B cell (primary cell): Measurements from ENCODE around the gene DNAH8. TPM values are rescaled to one million over a fixed set of nuclear protein-coding genes. Genes with fewer than 3 reads are reported as not detected.

Experiments
- ATAC-seq: fragments of 200-7000 bp; cut with Tn5 transposase; one replicate; pipeline ENCODE4 v1.10.0; 2021; ENCODE audit warnings: low read depth, mild to moderate bottlenecking, moderate number of reproducible peaks, moderate library complexity
- CTCF ChIA-PET: fragments of 350-600 bp; sonication (Branson Sonifier 250); formaldehyde crosslinking; loops from one replicate; lab custom pipeline; 2021; ENCODE audit warnings: antibody characterized with exemption, inconsistent platforms; lab: Charles Lee
- POLR2A ChIA-PET: fragments of 350-600 bp; sonication (Branson Sonifier 250); formaldehyde crosslinking; loops from one replicate; lab custom pipeline; 2021; ENCODE audit warnings: antibody characterized with exemption; lab: Charles Lee
- DNase-seq: peaks from one replicate; pipeline ENCODE4 v3.0.0; 2013
- H2AFZ ChIP-seq: 2 replicates; pipeline ENCODE4 v1.6.1; 2012; ENCODE audit warnings: mild to moderate bottlenecking, low read depth, low read length; ENCODE audit not compliant: insufficient read depth, poor library complexity, severe bottlenecking
- H3K27ac ChIP-seq, 2 donors: 1 replicate in 1 of 2; 2 replicates in 1 of 2; pipeline ENCODE4 v1.5.1; 2012 to 2013; ENCODE audit warnings: low read length in 2 of 2, mild to moderate bottlenecking in 2 of 2, moderate library complexity in 1 of 2
- H3K27me3 ChIP-seq, 4 experiments: fragments of 200-600 bp in 1 of 4; sonication (generic) in 1 of 4; replicated peaks in 1 of 4; 1 replicate in 2 of 4; 2 replicates in 2 of 4; pipeline versions ENCODE4 v1.6.1 to v1.7.0; 2013 to 2016; ENCODE audit warnings: low read length in 3 of 4, mild to moderate bottlenecking in 2 of 4, mixed read lengths in 1 of 4, moderate library complexity in 1 of 4; ENCODE audit not compliant: insufficient read depth in 4 of 4, control insufficient read depth in 3 of 4; ENCODE audit errors: control extremely low read depth in 1 of 4
- H3K36me3 ChIP-seq, 2 experiments: replicated peaks in 1 of 2; 1 replicate in 1 of 2; 2 replicates in 1 of 2; pipeline versions ENCODE4 v1.6.1 to v1.7.1; 2013; ENCODE audit warnings: low read length in 1 of 2; ENCODE audit not compliant: insufficient read depth in 2 of 2, control insufficient read depth in 1 of 2; ENCODE audit errors: control extremely low read depth in 1 of 2, extremely low read depth in 1 of 2
- H3K4me1 ChIP-seq, 2 donors: fragments of 200-600 bp in 1 of 2; sonication (generic) in 1 of 2; 1 replicate in 1 of 2; 2 replicates in 1 of 2; pipeline versions ENCODE4 v1.5.1 to v1.6.1; 2013 to 2017; ENCODE audit warnings: low read length in 2 of 2; ENCODE audit not compliant: control insufficient read depth in 2 of 2, insufficient read depth in 2 of 2
- H3K4me2 ChIP-seq: replicated peaks from 2 replicates; pipeline ENCODE3; 2012; ENCODE audit warnings: mild to moderate bottlenecking, low read depth, low read length; ENCODE audit not compliant: poor library complexity, severe bottlenecking
- H3K4me3 ChIP-seq, 5 experiments: fragments of 200-600 bp in 1 of 5; sonication (generic) in 1 of 5; 1 replicate in 3 of 5; 2 replicates in 2 of 5; pipeline versions ENCODE4 v1.5.1 to v1.7.0; 2011 to 2016; ENCODE audit warnings: low read length in 4 of 5, mild to moderate bottlenecking in 4 of 5, low read depth in 2 of 5, control low read depth in 1 of 5, moderate library complexity in 1 of 5; ENCODE audit not compliant: insufficient read depth in 1 of 5; ENCODE audit errors: control extremely low read depth in 1 of 5, extremely low read depth in 1 of 5
- H3K79me2 ChIP-seq: fragments of 200-600 bp; sonication (generic); one replicate; pipeline ENCODE4 v1.6.0; 2016; ENCODE audit warnings: low read length; ENCODE audit not compliant: control insufficient read depth, insufficient read depth
- H3K9ac ChIP-seq: fragments of 200-600 bp; sonication (generic); 2 replicates; pipeline ENCODE4 v1.6.1; 2017; ENCODE audit warnings: mild to moderate bottlenecking, low read length, moderate library complexity
- H3K9me3 ChIP-seq, 3 donors: one replicate each; pipeline versions ENCODE4 v1.6.1 to v1.7.1; 2013; ENCODE audit warnings: low read length in 2 of 3; ENCODE audit not compliant: control insufficient read depth in 2 of 3, insufficient read depth in 1 of 3; ENCODE audit errors: control extremely low read depth in 1 of 3
- H4K20me1 ChIP-seq: 2 replicates; pipeline ENCODE4 v1.6.0; 2012; ENCODE audit warnings: mild to moderate bottlenecking, low read length; ENCODE audit not compliant: insufficient read depth, control insufficient read depth, poor library complexity, severe bottlenecking
- H3K27ac Mint-ChIP-seq: one replicate; pipeline ENCODE4 v1.8.0; 2021; ENCODE audit warnings: mixed read lengths
- H3K27me3 Mint-ChIP-seq: one replicate; pipeline ENCODE4 v1.8.0; 2021; ENCODE audit warnings: mixed read lengths
- H3K4me1 Mint-ChIP-seq: one replicate; pipeline ENCODE4 v1.8.0; 2021; ENCODE audit warnings: mixed read lengths
- H3K4me3 Mint-ChIP-seq: one replicate; pipeline ENCODE4 v1.8.0; 2021; ENCODE audit warnings: mixed read lengths
- H3K9me3 Mint-ChIP-seq: one replicate; pipeline ENCODE4 v1.8.0; 2022; ENCODE audit warnings: mixed read lengths; ENCODE audit not compliant: insufficient read depth
- CTCF ChIP-seq: fragments of 200-600 bp; IDR thresholded peaks from one replicate; pipeline ENCODE4 v1.8.0; 2022; ENCODE audit warnings: antibody characterized with exemption, mild to moderate bottlenecking
- EZH2 ChIP-seq: IDR thresholded peaks from 2 replicates; pipeline ENCODE4 v1.6.1; 2012; ENCODE audit warnings: borderline replicate concordance, low read depth, mild to moderate bottlenecking, moderate library complexity, low read length; ENCODE audit not compliant: insufficient read depth, poor library complexity, severe bottlenecking
- WGBS: methylation state at CpG from one replicate; pipeline ENCODE4 v1.1.5; 2013; ENCODE audit warnings: missing lambda C conversion rate; ENCODE audit not compliant: insufficient coverage; 5-methylcytosine and 5-hydroxymethylcytosine counted together
- intact Hi-C: fragments of 100-400 bp; cut with micrococcal nuclease; formaldehyde crosslinking; loops from one replicate; pipeline ENCODE4 v1.10.0; 2022
- polyA plus RNA-seq: library from polyadenylated mRNA; depleted of rRNA; stranded (reverse); fragments of >200 nt; gene quantifications from 2 replicates; pipeline ENCODE4 v1.2.3, GENCODE V29; 2012
- total RNA-seq, 2 donors: library from RNA; stranded (reverse); fragments of 120-200 nt in 1 of 2; gene quantifications; 1 replicate in 1 of 2; 2 replicates in 1 of 2; pipeline versions ENCODE4 v1.2.3 to v1.2.4, GENCODE V29; 2013 to 2022

DNAH8 gene
- total and polyA plus RNA-seq, 2 donors (not counting 1 experiment from before 2014, with no cell fraction given) = 0.69 to 1.1 TPM

DNA sequence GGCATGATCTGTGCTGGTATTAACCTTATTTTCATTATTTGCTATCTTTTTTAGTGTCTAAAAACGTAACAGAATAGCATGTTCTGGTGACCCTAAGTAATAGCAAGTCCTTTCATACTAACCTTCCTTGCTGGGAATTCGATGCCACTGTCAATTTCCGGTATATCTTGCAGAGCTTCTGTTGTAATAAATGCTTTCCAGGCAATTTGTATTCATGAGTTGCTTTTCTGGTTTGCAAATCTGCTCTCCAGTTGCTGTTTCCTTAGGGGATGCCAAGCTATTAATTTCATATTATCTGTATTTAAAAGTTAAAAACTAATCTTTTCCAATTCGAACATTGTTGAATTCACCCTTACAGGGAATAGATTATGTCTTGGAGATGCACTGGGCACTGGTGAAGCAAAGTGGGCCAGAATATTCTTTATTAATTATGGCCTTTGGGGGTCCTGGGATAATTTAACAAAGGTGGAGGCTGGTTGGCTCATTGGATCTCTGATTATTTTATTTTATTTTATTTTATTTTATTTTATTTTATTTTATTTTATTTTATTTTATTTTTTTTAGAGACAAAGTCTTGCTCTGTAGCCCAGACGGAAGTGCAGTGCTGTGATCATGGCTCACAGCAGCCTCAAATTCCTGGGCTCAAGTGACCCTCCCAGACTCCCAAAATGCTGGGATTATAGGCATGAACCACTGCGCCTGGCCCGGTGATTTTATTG, 209.8 kb downstream of the DNAH8 start:
- TF ChIP-seq CTCF = no peak
- no peak for TF ChIP-seq EZH2
- Histone ChIP-seq H3K27me3 (peaks cover 0 to 8% (median 0%) of the 10 kb centered on the region in 4 experiments), H3K9me3 (no peaks in the 10 kb centered on the region), H3K9ac (no peak overlapping the region), H4K20me1 (no peaks in the 10 kb centered on the region), H3K4me1 (no peaks in the 10 kb centered on the region), H3K36me3 (no peaks in the 10 kb centered on the region), H3K4me2 (no peak overlapping the region), H3K27ac (no peak overlapping the region), H3K79me2 (no peaks in the 10 kb centered on the region), H2AFZ (no peak overlapping the region), H3K4me3 (no peak overlapping the region)
- Mint-ChIP-seq H3K9me3 (no peaks in the 10 kb centered on the region), H3K27ac (no peak overlapping the region), H3K4me1 (no peaks in the 10 kb centered on the region), H3K4me3 (no peak overlapping the region), H3K27me3 (peaks cover 7% of the 10 kb centered on the region)
- no CpG with 5 or more reads among the region's 7 CpGs for WGBS
- POLR2A ChIA-PET = no interaction called here
- no peak for DNase-seq
- intact Hi-C loops = no loop called here
- CTCF ChIA-PET = no interaction called here
- no peak for ATAC-seq

DNA sequence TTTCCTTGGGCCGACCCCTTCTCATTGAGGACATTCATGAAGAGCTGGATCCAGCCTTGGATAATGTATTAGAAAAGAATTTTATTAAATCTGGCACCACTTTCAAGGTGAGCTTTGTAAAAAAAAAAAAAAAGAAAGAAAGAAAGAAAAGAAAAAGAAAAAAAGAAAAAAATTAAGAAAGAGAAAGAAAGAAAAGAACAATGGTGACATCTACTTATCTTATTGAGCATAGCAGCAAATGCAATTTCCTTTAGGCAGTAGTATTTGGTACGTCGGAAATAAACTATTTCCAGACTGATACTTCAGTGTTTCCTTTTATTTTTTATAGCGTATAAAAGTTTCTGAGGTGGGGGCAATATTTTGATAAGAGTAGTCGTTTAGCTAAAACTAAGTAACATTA, 214.4 kb downstream of the DNAH8 start:
- WGBS = no CpG with 5 or more reads among the region's 5 CpGs
- no peak overlapping the region for H3K27ac ChIP-seq
- Mint-ChIP-seq H3K4me1 (no peaks in the 10 kb centered on the region), H3K27ac (no peak overlapping the region), H3K9me3 (no peaks in the 10 kb centered on the region), H3K27me3 (peaks cover 9% of the 10 kb centered on the region), H3K4me3 (no peak overlapping the region)
- no peak overlapping the region for H3K4me3 ChIP-seq
- H4K20me1 ChIP-seq = no peaks in the 10 kb centered on the region
- peaks cover 0 to 8% (median 0%) of the 10 kb centered on the region in 4 experiments for H3K27me3 ChIP-seq
- TF ChIP-seq CTCF (no peak), EZH2 (no peak)
- ATAC-seq = no peak
- H3K4me2 ChIP-seq = no peak overlapping the region
- no peaks in the 10 kb centered on the region for H3K4me1 ChIP-seq
- no peaks in the 10 kb centered on the region for H3K79me2 ChIP-seq
- POLR2A ChIA-PET = no interaction called here
- no peak overlapping the region for H2AFZ ChIP-seq
- H3K36me3 ChIP-seq = no peaks in the 10 kb centered on the region
- H3K9me3 ChIP-seq = no peaks in the 10 kb centered on the region
- CTCF ChIA-PET = no interaction called here
- H3K9ac ChIP-seq = no peak overlapping the region
- no peak for DNase-seq
- intact Hi-C loops = no loop called here
